GM18505 (cell line): ENCODE data around the gene CHRDL1.

Source experiments
- ATAC-seq: cut with Tn5 transposase; IDR thresholded peaks from one replicate; pipeline ENCODE4 v1.9.1; 2021; ENCODE audit not compliant: unreplicated experiment
- POLR2A ChIP-seq: IDR thresholded peaks from 4 replicates; pipeline ENCODE4 v1.6.1; 2011; ENCODE audit warnings: borderline replicate concordance; ENCODE audit not compliant: insufficient read depth, insufficient read length; ENCODE audit errors: extremely low read depth

Gene CHRDL1

DNA sequence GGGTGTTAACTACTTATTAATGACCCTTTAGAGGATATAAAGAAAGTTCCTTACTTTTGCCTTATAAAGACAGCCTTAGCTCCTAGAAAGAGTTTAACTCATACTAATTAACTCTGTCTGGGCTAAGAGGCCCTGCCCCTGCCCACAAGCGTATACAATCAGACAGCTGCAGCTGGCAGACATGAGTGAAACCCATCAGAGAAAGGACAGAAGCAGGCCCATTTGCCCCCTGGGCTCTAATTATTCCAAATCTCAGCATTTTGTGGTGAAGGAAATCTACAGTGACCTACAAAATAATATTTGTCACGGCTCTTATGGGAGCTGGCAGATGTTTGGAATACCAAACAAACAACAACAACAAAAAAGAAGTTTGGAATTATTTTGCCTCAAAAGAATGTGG, 71.8 kb downstream of the CHRDL1 start:
- ATAC-seq: no peak
- no peak for TF ChIP-seq POLR2A

DNA sequence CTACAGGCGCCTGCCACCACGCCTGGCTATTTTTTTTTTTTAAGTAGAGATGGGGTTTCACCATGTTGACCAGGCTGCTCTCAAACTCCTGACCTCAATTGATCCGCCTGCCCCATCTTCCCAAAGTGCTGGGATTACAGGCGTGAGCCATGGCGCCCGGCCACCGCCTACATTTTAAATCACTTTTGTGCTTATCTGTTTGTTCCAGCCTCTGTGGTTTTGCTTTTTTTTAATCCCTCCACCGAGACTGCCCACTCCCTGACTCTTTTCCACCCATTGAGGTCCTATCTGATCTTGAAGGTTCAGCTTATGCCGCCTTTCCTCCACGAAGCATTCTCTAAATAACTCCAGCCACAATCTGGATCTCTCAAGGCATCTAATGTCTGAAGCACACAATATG, 73.5 kb downstream of the CHRDL1 start:
- no peak for ATAC-seq
- no peak for TF ChIP-seq POLR2A

DNA sequence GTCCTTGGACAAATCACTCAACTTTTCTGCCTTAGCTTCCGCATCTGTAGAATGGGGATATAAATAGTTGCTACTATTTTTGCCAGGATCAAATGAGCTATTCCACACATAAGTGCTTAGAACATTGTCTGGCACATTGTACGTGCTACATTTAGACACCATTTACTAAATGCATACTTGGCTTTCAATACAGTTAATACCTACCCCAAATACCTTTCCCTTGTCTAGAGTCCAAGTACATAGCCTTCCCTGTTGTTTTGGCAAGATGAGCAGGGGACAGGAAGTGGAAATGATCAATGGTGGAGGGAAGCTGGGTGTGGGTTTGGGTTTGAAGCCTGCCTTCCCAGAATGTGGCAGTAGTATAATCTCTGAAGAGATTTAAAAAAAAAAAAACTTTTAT, 82.0 kb downstream of the CHRDL1 start:
- no peak for ATAC-seq
- TF ChIP-seq POLR2A: no peak

DNA sequence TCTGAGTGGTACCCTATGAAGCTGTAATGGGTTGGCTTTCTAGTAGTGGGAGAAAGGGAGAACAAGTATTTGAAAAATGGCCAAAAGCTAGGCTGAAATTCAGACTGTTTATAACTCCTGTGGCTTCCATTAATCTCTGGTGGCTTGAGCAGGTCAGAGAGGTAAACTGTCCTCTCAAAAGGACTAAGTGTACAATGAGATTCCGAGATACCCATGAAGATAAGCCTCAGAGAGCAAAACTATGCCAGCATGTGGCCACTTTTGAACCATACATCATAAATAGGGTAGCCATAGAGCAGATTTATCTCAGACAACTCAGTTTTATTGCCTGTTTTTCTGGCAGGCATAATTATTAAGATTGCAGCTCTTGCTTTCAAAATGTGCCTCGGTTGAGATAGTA, 89.2 kb downstream of the CHRDL1 start:
- ATAC-seq: no peak

DNA sequence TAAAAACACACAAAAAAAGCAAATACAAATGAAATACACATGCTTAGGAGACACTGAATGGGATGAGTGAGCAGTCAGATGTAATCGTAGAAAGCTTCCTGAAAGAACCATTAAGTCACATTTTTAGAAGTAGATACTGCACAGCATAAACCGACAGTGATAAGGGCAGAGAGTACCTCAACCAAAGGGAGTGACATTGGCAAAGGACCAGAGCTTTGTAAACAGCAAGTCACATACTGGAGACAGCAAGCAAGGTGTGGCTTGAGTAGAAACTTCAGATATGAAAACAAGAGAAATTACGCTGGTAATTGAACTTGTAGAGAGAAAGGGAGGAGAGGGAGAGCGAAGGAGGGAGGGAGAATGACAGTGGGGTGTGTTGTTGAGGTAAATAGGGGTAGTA, 92.0 kb downstream of the CHRDL1 start:
- no peak for TF ChIP-seq POLR2A
- ATAC-seq: no peak

More for the DNA sequence above, 89.2 kb downstream of the CHRDL1 start:
- no peak for TF ChIP-seq POLR2A

DNA sequence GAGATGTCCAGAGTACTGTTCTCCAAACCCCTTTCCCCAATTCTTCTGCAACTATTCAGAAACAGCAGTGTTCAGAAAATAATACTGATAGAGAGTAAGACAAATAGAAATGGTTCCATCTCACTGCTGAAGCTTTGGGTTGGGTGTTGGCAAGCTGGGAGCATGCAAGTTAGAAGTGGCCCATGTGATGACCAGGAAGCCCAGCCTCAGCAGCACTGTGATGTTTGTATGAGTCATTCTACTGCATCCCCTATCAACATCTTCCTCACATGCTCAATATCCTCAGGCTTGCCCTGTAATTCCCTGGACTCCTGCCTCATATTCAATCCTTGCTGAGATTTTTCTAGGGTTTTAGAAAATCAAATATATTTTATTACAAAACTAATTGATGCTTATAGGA, 96.5 kb downstream of the CHRDL1 start:
- no peak for TF ChIP-seq POLR2A
- peak; percentile 46 for ATAC-seq

DNA sequence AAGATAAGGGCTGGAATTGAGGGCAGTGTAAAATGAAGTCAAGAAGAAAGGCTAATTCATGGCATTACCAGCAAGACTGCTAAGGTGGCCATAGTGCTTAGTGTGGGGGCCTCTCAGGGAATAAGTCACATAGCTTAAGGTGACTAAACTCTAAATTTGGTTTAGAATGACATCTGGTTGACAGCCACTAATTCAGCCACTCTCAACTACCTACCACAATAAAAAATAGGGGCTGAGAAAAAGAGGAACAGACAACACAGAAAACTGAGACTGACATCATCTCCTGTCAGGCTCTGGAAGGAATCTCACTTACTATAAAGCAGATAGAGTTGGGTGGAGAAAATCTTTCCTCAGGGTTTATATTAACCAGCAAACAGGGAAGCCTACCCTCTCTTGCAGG, 96.9 kb downstream of the CHRDL1 start:
- no peak for TF ChIP-seq POLR2A
- ATAC-seq: peak; percentile 81

DNA sequence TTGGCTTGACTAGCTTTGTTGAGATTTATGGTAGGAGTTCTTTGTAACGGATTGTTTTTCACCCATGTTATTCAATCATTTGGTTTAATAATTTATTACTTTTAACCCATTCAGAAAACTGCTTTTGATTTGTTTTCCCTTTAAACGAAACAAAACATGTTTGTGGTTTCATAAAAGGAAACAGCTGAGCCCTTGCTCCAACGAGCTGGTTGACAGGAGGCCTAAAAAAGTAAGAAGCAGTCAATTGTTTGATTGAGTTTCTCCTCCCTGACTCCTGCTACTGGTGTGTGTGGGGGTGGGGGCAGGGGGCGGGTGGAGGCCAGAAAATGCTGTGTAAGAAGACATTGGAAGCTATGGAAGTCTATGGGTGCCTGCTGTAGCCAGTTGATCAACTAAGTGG, 102.8 kb downstream of the CHRDL1 start:
- no peak for TF ChIP-seq POLR2A
- ATAC-seq: no peak

DNA sequence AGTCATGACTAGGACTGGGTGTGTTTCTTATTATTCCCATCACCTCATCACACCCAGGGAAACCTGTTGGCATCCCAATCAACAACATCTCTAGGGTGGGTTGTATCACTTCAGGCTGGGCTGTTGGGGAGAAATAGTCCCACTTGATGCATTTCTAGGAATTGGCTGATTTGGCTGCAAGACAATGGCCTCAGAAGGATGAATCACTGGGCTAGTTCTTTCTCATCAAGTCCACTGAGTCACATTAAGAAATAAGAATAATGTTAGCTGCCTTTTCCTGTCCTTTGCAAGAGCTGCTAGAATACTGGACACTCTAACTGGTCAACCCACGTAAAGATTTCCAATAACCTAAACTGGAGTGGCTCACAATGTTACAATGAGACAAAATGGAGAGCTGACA, 104.2 kb downstream of the CHRDL1 start:
- no peak for ATAC-seq

DNA sequence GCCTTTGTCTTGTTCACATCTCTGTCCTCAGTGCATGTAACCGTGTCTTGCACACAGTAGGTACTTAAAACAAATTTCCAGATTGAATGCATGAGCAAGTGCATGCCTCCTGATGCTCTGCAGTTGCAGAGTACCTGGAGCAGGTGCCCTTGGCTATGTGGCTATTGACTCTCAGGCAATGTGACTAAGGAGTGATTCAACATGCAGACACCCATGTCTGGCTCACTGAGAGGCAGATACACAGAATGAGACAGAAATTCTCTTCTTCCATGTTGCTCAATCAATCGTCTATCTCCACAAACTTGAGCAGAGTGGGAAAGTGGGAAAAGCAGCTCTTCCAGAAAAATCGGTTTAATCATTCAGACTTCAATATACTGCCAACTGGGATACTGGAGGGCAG, 111.0 kb downstream of the CHRDL1 start:
- ATAC-seq: no peak
- no peak for TF ChIP-seq POLR2A

More for the DNA sequence above, 104.2 kb downstream of the CHRDL1 start:
- no peak for TF ChIP-seq POLR2A

DNA sequence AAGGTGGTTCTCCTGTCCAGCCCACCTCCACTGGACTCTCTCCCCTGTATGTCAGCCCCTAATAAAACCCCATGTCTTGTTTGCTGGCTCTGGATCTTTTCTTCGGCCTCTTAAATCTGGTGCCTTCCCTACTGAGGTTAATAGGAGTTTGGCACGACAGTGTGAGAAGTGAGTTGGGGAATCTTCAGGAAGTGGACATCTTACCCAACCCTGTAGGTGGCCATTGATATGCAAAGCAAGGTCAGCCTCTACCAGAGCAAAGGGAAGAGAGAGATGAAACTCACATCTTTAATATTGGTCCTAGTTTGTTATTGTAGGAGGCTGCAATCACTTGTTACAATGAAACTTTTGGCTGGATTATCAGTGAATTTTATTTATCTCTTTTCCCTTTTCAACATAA, 111.7 kb downstream of the CHRDL1 start:
- TF ChIP-seq POLR2A: no peak
- no peak for ATAC-seq

DNA sequence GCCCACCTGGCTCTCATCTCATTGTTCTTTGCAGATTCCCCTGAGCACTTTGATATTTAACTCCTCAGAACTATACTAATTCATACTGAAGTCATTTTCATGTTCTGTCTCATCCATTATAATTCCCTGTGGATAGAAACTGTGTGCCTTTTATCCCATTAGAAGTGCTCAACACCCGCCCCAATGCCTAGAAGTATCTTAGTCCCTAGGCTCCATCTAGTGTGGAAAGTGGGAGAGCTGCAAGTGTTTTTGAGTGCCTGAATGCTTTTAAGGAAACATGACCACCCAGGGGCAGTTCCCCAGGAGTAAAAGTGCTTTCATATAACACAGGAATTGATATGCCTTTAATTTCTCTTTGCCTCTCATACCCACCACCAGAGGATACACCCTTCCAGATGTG, 117.0 kb downstream of the CHRDL1 start:
- ATAC-seq: no peak
- no peak for TF ChIP-seq POLR2A

DNA sequence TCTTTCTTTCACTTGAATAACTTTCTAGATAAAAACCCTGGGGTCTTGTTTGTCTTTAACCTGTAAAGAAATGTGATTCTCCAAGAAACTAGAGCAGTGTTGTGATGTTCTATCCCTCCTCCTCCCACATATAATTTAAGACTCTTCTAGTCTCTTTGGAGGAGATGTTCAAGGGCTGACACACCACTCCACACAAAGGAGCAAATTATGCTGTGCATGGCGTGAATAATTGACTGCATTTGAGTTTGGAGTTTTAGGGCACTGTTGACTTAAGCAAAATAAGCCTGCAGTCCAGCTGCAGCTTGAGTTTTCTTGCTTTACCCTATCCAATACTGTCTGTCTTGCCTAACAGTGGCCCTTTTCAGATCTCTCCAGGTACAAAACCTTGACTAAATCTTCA, 119.7 kb downstream of the CHRDL1 start:
- no peak for TF ChIP-seq POLR2A
- ATAC-seq: no peak

DNA sequence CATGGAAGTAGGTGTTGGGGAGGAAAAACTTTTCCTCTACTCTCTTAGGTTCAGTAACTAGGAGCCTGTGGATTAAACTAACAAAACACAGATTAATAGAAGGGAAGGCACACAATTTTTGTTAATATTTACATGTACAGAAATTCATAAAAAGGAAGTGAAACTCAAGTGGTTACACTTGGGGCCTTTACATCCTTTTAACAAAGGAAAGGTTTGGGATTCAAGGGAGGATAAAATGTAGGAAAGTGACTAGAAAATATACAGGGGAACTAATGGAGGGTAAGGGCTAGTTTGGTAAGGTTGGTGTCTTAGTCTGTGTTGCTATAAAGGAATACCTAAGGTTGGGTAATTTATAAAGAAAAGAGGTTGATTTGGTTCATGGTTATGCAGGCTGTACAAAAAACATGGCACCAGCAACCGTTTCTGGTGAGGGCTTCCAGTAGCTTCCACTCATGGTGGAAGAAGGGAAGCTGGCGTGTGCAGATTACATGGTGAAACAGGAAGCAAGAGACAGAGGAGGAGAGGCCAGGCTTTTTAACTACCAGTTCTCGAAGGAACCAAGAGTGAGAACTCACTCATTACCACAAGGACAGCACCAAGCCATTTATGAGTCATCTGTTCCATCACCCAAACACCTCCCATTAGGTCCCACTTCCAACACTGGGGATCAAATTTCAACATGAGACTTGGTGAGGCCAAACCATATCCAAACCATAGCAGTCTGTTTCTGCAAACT, 124.4 kb downstream of the CHRDL1 start:
- TF ChIP-seq POLR2A: no peak
- peak; percentile 98 for ATAC-seq

DNA sequence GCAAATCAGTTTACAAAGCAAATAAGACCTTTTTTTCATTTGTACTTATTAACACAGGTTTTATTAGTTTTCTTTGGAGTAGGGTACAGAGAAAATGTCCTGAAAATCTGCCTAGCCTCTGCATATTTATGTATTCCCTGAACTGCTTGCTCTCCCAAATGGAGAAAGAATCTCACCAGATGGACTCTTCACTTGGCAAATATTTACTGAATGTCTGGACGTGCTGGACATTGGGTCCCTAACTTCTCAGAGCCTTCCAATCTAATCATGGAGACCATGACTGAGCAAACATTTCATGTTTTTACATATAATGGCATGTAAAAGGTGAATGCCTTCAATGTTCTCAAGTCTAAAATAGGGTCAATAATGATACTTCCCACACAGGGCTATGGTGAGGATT, 126.0 kb downstream of the CHRDL1 start:
- no peak for ATAC-seq
- TF ChIP-seq POLR2A: no peak
